Lung (tissue), 12 donors: ENCODE measurements around the gene LTF. TPM values are rescaled to one million over a fixed set of nuclear protein-coding genes. Genes with fewer than 3 reads are reported as not detected.

ENCODE experiments used
- ATAC-seq: fragments of 200-7000 bp; cut with Tn5 transposase; one replicate; pipeline ENCODE4 v1.9.1; 2020; ENCODE audit warnings: moderate number of reproducible peaks; ENCODE audit not compliant: insufficient read depth, low FRiP score
- DNase-seq, 3 donors: peaks; one replicate each; pipeline ENCODE4 v3.0.0-alpha.2; 2013 to 2017
- H3K27ac ChIP-seq, 2 donors: one replicate each; pipeline ENCODE4 v1.5.1; 2013; ENCODE audit warnings: mild to moderate bottlenecking in 2 of 2, moderate library complexity in 2 of 2, control low read depth in 1 of 2, inconsistent platforms in 1 of 2, low read depth in 1 of 2, low read length in 1 of 2
- H3K27me3 ChIP-seq, 3 donors: one replicate each; pipeline ENCODE4 v1.5.1; 2013; ENCODE audit warnings: low read length in 2 of 3; ENCODE audit not compliant: control insufficient read depth in 3 of 3, insufficient read depth in 3 of 3
- H3K36me3 ChIP-seq, 4 donors: one replicate each; pipeline ENCODE4 v1.5.1; 2013; ENCODE audit warnings: low read length in 4 of 4, mild to moderate bottlenecking in 1 of 4, moderate library complexity in 1 of 4; ENCODE audit not compliant: control insufficient read depth in 4 of 4, insufficient read depth in 4 of 4
- H3K4me1 ChIP-seq, 5 donors: one replicate each; pipeline ENCODE4 v1.5.1; 2013; ENCODE audit warnings: low read length in 5 of 5, mild to moderate bottlenecking in 2 of 5, moderate library complexity in 1 of 5; ENCODE audit not compliant: control insufficient read depth in 5 of 5, insufficient read depth in 5 of 5
- H3K4me3 ChIP-seq: one replicate; pipeline ENCODE4 v1.5.1; 2013; ENCODE audit warnings: mild to moderate bottlenecking, control low read depth, moderate library complexity
- H3K9ac ChIP-seq, 2 donors: one replicate each; pipeline ENCODE4 v1.5.1; 2013; ENCODE audit warnings: low read length in 2 of 2, control low read depth in 1 of 2; ENCODE audit not compliant: insufficient read depth in 1 of 2
- H3K9me3 ChIP-seq, 4 donors: one replicate each; pipeline ENCODE4 v1.5.1; 2013; ENCODE audit warnings: low read length in 3 of 4, mild to moderate bottlenecking in 1 of 4, moderate library complexity in 1 of 4; ENCODE audit not compliant: control insufficient read depth in 4 of 4, insufficient read depth in 3 of 4
- CTCF ChIP-seq: IDR thresholded peaks from 2 replicates; pipeline ENCODE4 v1.5.1; 2012; ENCODE audit warnings: mild to moderate bottlenecking; ENCODE audit errors: control extremely low read depth, extremely low read depth
- WGBS, 2 donors: extraction: QIAGEN DNeasy Blood & Tissue Kit; methylation state at CpG; one replicate each; pipeline ENCODE4 v1.1.7; 2013; 5-methylcytosine and 5-hydroxymethylcytosine counted together
- polyA plus RNA-seq, 2 donors: library from polyadenylated mRNA; stranded (reverse); fragments of 200-250 nt; gene quantifications; one replicate each; pipeline ENCODE4 v1.2.1, GENCODE V29; 2013
- total RNA-seq, 2 donors: library from RNA; depleted of rRNA in 1 of 2; stranded (reverse); fragments of >200 nt in 1 of 2; gene quantifications; one replicate each; pipeline ENCODE4 v1.2.1, GENCODE V29; 2014 to 2021
- donor health status: control.
- donor health status: control.
- donor health status: Bipolar disorder and iron deficiency.
- donor health status: healthy.
- donor health status: DM: yes; HTN: yes; CAD: no.

The LTF gene
- total and polyA plus RNA-seq, 4 donors: 12.9 to 188 (median 101) TPM

- Histone ChIP-seq H3K4me1 (no peaks in the 10 kb centered on the region), H3K4me3 (no peak overlapping the region), H3K36me3 (no peaks in the 10 kb centered on the region), H3K27ac (no peak overlapping the region), H3K27me3 (no peaks in the 10 kb centered on the region), H3K9me3 (peaks cover 0 to 2% (median 0%) of the 10 kb centered on the region in 4 donors), H3K9ac (no peak overlapping the region)
- TF ChIP-seq CTCF: no peak
- 93 to 95% methylated on average over 4 of the region's 4 CpGs for WGBS, 2 donors
- ATAC-seq: no peak
- DNase-seq: no peak
Observed at GRCh38 chr3:46508850-46509591, 44.3 kb upstream of the LTF start.

GRCh38 chr3:46506526-46506925, 41.8 kb upstream of the LTF start:
- Histone ChIP-seq H3K27ac (no peak overlapping the region), H3K4me1 (peaks cover 0 to 3% (median 0%) of the 10 kb centered on the region in 5 donors), H3K27me3 (no peaks in the 10 kb centered on the region), H3K9me3 (peaks cover 0 to 2% (median 0%) of the 10 kb centered on the region in 4 donors), H3K36me3 (no peaks in the 10 kb centered on the region), H3K4me3 (no peak overlapping the region), H3K9ac (no peak overlapping the region)
- DNase-seq (no peak), ATAC-seq (no peak)
- TF ChIP-seq CTCF: no peak
- WGBS, 2 donors: 87 to 95% methylated on average over 3 of the region's 3 CpGs

- no peak for TF ChIP-seq CTCF
- DNase-seq: no peak
Observed at GRCh38 chr3:46505953-46506352, 41.2 kb upstream of the LTF start.

More at GRCh38 chr3:46505953-46506352, 41.2 kb upstream of the LTF start:
- H3K27ac ChIP-seq: no peak overlapping the region
- H3K27me3 ChIP-seq: no peaks in the 10 kb centered on the region
- no peak for ATAC-seq
- H3K4me3 ChIP-seq: no peak overlapping the region
- WGBS, 2 donors: 91 to 92% methylated on average over 10 of the region's 10 CpGs
- H3K9ac ChIP-seq: no peak overlapping the region
- no peaks in the 10 kb centered on the region for H3K36me3 ChIP-seq
- peaks cover 0 to 3% (median 0%) of the 10 kb centered on the region in 5 donors for H3K4me1 ChIP-seq
- H3K9me3 ChIP-seq: peaks cover 0 to 2% (median 0%) of the 10 kb centered on the region in 4 donors
